ENCODE measurements around the gene TRAF1. TPM values are rescaled to one million over a fixed set of nuclear protein-coding genes. Genes with fewer than 3 reads are reported as not detected.

The TRAF1 gene
- total RNA-seq, 1 experiment from 2014 or later: 4.7 TPM

DNA sequence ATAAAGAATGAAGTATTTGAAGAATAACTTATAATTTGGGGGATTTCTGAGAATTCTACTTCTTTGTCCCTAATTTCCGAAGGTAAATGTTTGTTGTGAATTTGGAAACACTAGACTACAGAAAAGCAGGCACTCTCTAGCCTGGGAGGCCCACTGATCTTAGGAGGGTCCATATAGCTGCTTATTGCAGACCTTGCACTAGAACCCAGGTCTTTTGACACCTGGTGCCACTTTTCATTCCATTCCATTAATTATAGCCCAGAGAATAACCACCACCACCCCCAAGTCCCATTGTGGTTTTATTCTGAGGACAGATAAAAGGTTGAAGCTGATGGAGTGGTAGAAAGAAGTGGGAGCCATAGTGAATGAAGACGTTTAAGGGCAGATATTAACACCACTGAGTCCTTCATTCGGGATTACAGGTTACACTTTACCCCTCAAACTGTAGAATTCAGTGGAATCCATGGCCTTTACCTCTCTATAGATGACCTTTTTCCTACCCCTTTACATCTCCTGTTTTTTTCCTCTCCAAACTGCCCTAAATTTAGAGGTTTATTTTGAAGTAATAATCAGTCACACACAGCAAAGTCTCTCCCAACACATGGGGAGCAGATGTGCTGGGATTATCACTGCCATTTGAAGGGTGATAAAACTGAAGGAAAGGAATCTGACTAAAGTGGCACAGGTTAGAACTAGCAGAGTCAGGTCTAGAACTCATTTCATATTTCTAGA lies 71.8 kb downstream of the TRAF1 start:
- no peaks in the 10 kb centered on the region for H3K36me3 ChIP-seq (ENCODE audit: control insufficient read depth, insufficient read depth, low read length)
- H3K27ac ChIP-seq (ENCODE audit: low read length): no peak overlapping the region
- DNase-seq (ENCODE audit: low read depth, low spot score): no peak
- ATAC-seq: no peak
- BruUV-seq (replicated peaks): no TSS peak
- CTCF ChIA-PET: no interaction called here
- intact Hi-C loops (cut with micrococcal nuclease; ENCODE audit: unreplicated experiment): no loop called here
- H3K4me1 ChIP-seq (ENCODE audit: control insufficient read depth, insufficient read depth, low read length): no peaks in the 10 kb centered on the region
- H3K27me3 ChIP-seq (ENCODE audit: control insufficient read depth, insufficient read depth, low read length): no peaks in the 10 kb centered on the region
- no peak for TF ChIP-seq POLR2AphosphoS5 (IDR thresholded peaks at IDR 0.05; ENCODE audit: low read depth, low read length)
- TF ChIP-seq SIN3A (IDR thresholded peaks at IDR 0.05; ENCODE audit: borderline replicate concordance, insufficient read depth, low read depth, low read length): no peak
- TF ChIP-seq, protein P1, sequence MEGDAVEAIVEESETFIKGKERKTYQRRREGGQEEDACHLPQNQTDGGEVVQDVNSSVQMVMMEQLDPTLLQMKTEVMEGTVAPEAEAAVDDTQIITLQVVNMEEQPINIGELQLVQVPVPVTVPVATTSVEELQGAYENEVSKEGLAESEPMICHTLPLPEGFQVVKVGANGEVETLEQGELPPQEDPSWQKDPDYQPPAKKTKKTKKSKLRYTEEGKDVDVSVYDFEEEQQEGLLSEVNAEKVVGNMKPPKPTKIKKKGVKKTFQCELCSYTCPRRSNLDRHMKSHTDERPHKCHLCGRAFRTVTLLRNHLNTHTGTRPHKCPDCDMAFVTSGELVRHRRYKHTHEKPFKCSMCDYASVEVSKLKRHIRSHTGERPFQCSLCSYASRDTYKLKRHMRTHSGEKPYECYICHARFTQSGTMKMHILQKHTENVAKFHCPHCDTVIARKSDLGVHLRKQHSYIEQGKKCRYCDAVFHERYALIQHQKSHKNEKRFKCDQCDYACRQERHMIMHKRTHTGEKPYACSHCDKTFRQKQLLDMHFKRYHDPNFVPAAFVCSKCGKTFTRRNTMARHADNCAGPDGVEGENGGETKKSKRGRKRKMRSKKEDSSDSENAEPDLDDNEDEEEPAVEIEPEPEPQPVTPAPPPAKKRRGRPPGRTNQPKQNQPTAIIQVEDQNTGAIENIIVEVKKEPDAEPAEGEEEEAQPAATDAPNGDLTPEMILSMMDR (IDR thresholded peaks at IDR 0.05): no peak
- in situ Hi-C loops (cut with HindIII; ENCODE audit: low pct_unique_long_range_greater_than_20kb, low sequenced_read_pairs): no loop called here
- POLR2A ChIA-PET: no interaction called here
- no peak overlapping the region for H3K4me3 ChIP-seq (ENCODE audit: low read depth in 2 of 2, low read length in 2 of 2)
- H3K9me3 ChIP-seq (ENCODE audit: control insufficient read depth, insufficient read depth, low read depth, low read length): no peaks in the 10 kb centered on the region

DNA sequence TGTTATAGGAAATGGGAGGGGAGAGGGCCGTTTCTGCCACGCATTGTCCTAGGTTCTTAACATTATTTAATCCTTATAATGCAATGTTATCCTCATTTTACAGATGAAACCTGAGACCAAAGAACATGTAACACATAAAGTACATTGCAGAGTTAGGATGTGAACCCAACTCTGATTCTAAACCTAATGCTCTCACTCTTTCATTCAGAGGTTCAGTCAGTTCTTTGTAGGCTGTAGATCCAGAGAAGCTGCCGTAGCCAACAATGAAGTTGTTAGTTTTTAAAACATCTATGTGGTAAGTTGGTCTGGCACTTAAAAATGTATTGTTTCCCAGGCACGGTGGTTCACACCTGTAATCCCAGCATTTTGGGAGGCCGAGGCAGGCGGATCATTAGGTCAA lies 73.4 kb downstream of the TRAF1 start:
- ChIA-PET CTCF (no interaction called here), POLR2A (no interaction called here)
- H3K9me3 ChIP-seq (ENCODE audit: control insufficient read depth, insufficient read depth, low read depth, low read length): no peaks in the 10 kb centered on the region
- TF ChIP-seq SIN3A (IDR thresholded peaks at IDR 0.05; ENCODE audit: borderline replicate concordance, insufficient read depth, low read depth, low read length): no peak
- TF ChIP-seq, protein P2, sequence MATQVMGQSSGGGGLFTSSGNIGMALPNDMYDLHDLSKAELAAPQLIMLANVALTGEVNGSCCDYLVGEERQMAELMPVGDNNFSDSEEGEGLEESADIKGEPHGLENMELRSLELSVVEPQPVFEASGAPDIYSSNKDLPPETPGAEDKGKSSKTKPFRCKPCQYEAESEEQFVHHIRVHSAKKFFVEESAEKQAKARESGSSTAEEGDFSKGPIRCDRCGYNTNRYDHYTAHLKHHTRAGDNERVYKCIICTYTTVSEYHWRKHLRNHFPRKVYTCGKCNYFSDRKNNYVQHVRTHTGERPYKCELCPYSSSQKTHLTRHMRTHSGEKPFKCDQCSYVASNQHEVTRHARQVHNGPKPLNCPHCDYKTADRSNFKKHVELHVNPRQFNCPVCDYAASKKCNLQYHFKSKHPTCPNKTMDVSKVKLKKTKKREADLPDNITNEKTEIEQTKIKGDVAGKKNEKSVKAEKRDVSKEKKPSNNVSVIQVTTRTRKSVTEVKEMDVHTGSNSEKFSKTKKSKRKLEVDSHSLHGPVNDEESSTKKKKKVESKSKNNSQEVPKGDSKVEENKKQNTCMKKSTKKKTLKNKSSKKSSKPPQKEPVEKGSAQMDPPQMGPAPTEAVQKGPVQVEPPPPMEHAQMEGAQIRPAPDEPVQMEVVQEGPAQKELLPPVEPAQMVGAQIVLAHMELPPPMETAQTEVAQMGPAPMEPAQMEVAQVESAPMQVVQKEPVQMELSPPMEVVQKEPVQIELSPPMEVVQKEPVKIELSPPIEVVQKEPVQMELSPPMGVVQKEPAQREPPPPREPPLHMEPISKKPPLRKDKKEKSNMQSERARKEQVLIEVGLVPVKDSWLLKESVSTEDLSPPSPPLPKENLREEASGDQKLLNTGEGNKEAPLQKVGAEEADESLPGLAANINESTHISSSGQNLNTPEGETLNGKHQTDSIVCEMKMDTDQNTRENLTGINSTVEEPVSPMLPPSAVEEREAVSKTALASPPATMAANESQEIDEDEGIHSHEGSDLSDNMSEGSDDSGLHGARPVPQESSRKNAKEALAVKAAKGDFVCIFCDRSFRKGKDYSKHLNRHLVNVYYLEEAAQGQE (IDR thresholded peaks at IDR 0.05; ENCODE audit: insufficient read depth in 1 of 2, low read depth in 2 of 2, low read length in 1 of 2): no peak
- TF ChIP-seq, protein P1 (IDR thresholded peaks at IDR 0.05): no peak
- TF ChIP-seq POLR2AphosphoS5 (IDR thresholded peaks at IDR 0.05; ENCODE audit: low read depth, low read length): no peak
- no peak for TF ChIP-seq TCF7L2 (IDR thresholded peaks at IDR 0.05; ENCODE audit: low read depth, low read length)
- in situ Hi-C loops (cut with HindIII; ENCODE audit: low pct_unique_long_range_greater_than_20kb, low sequenced_read_pairs): no loop called here
- H3K36me3 ChIP-seq (ENCODE audit: control insufficient read depth, insufficient read depth, low read length): no peaks in the 10 kb centered on the region
- no peak overlapping the region for H3K27ac ChIP-seq (ENCODE audit: low read length)
- ATAC-seq (no peak), DNase-seq (ENCODE audit: low read depth, low spot score) (no peak)
- H3K27me3 ChIP-seq (ENCODE audit: control insufficient read depth, insufficient read depth, low read length): no peaks in the 10 kb centered on the region
- no TSS peak for BruUV-seq (replicated peaks)
- no peaks in the 10 kb centered on the region for H3K4me1 ChIP-seq (ENCODE audit: control insufficient read depth, insufficient read depth, low read length)
- H3K4me3 ChIP-seq (ENCODE audit: low read depth in 2 of 2, low read length in 2 of 2): no peak overlapping the region
- intact Hi-C loops (cut with micrococcal nuclease; ENCODE audit: unreplicated experiment): no loop called here

Other genes starting within 250 kb of the TRAF1 start
- 6.3 TPM for gene MEGF9, start 212.3 kb downstream of the TRAF1 start, total RNA-seq (2021; ENCODE audit: unreplicated experiment)
- gene FBXW2, start 133.4 kb downstream of the TRAF1 start, total RNA-seq (2021; ENCODE audit: unreplicated experiment): 46.0 TPM
- 53.0 TPM for gene PSMD5, start 83.9 kb downstream of the TRAF1 start, total RNA-seq (2021; ENCODE audit: unreplicated experiment)
- gene PHF19, start 49.6 kb downstream of the TRAF1 start, total RNA-seq (2021; ENCODE audit: unreplicated experiment): 91.1 TPM
- 1.6 TPM for gene C5, start 123.5 kb upstream of the TRAF1 start, total RNA-seq (2021; ENCODE audit: unreplicated experiment)
- gene CNTRL, start 148.2 kb upstream of the TRAF1 start, total RNA-seq (2021; ENCODE audit: unreplicated experiment): 11.5 TPM

Measured in Panc1 (cell line).